H1 (cell line): ENCODE data around the gene IRF7. TPM values are rescaled to one million over a fixed set of nuclear protein-coding genes. Genes with fewer than 3 reads are reported as not detected.

ENCODE experiments used
- CTCF ChIA-PET: fragments of 300-600 bp; sonication (Branson Sonifier 250); formaldehyde crosslinking; loops from one replicate; lab custom pipeline; 2021; ENCODE audit not compliant: partially characterized antibody; lab: Charles Lee
- POLR2A ChIA-PET: fragments of 300-600 bp; sonication (Branson Sonifier 250); formaldehyde crosslinking; loops from one replicate; lab custom pipeline; 2021; ENCODE audit warnings: inconsistent platforms; ENCODE audit not compliant: partially characterized antibody; lab: Charles Lee
- DNase-seq, 2 experiments: peaks; one replicate each; pipeline versions ENCODE4 v3.0.0 to v3.0.0-alpha.2; 2010 to 2022; ENCODE audit warnings: low spot score in 2 of 2, low read depth in 1 of 2, mixed read lengths in 1 of 2
- FAIRE-seq: peaks from 2 replicates; lab custom pipeline; 2011; peaks lifted over from hg19 to GRCh38; lab: Jason Lieb, UNC
- H2AFZ ChIP-seq: 2 replicates; pipeline ENCODE4 v1.8.1; 2012; ENCODE audit warnings: low read length, inconsistent platforms
- H2AK5ac ChIP-seq: 2 replicates; pipeline ENCODE4 v1.6.1; 2013; ENCODE audit warnings: low read depth, low read length
- H2BK120ac ChIP-seq: replicated peaks from 2 replicates; pipeline ENCODE3; 2013; ENCODE audit warnings: low read depth, low read length, inconsistent platforms
- H2BK12ac ChIP-seq: 2 replicates; pipeline ENCODE4 v1.6.1; 2013; ENCODE audit warnings: low read depth, low read length
- H2BK15ac ChIP-seq: 2 replicates; pipeline ENCODE4 v1.6.1; 2013; ENCODE audit warnings: low read length
- H2BK20ac ChIP-seq: 2 replicates; pipeline ENCODE4 v1.6.1; 2013; ENCODE audit warnings: low read length
- H2BK5ac ChIP-seq: 2 replicates; pipeline ENCODE4 v1.6.1; 2013; ENCODE audit warnings: low read depth, low read length
- H3K14ac ChIP-seq: 2 replicates; pipeline ENCODE4 v1.6.1; 2013; ENCODE audit warnings: inconsistent platforms; ENCODE audit not compliant: insufficient read length
- H3K18ac ChIP-seq: 2 replicates; pipeline ENCODE4 v1.6.1; 2013; ENCODE audit warnings: low read length; ENCODE audit errors: extremely low read depth
- H3K23ac ChIP-seq: 2 replicates; pipeline ENCODE4 v1.6.1; 2013; ENCODE audit warnings: inconsistent platforms; ENCODE audit not compliant: insufficient read length
- H3K23me2 ChIP-seq: 2 replicates; pipeline ENCODE4 v1.6.1; 2013; ENCODE audit warnings: low read depth, low read length
- H3K27ac ChIP-seq: 2 replicates; pipeline ENCODE4 v1.6.1; 2011; ENCODE audit warnings: low read depth, low read length, inconsistent platforms
- H3K27me3 ChIP-seq, 4 experiments: replicated peaks in 1 of 4; 1 replicate in 1 of 4; 2 replicates in 3 of 4; pipeline versions ENCODE4 v1.6.1 to v1.8.1; 2011 to 2013; ENCODE audit warnings: low read length in 3 of 4, mild to moderate bottlenecking in 3 of 4, inconsistent platforms in 2 of 4, mixed read lengths in 2 of 4, moderate library complexity in 1 of 4; ENCODE audit not compliant: control insufficient read depth in 3 of 4, insufficient read depth in 3 of 4; ENCODE audit errors: extremely low read depth in 1 of 4
- H3K36me3 ChIP-seq, 4 experiments: 2 replicates each; pipeline versions ENCODE4 v1.6.1 to v1.8.1; 2011 to 2013; ENCODE audit warnings: mild to moderate bottlenecking in 4 of 4, low read length in 3 of 4, moderate library complexity in 2 of 4, control low read depth in 1 of 4, inconsistent platforms in 1 of 4; ENCODE audit not compliant: insufficient read depth in 4 of 4, control insufficient read depth in 2 of 4
- H3K4ac ChIP-seq: replicated peaks from 2 replicates; pipeline ENCODE3; 2013; ENCODE audit warnings: low read length, low read depth, mixed read lengths, inconsistent platforms; ENCODE audit not compliant: insufficient read length
- H3K4me1 ChIP-seq, 4 experiments: replicated peaks in 1 of 4; 1 replicate in 1 of 4; 2 replicates in 3 of 4; pipeline versions ENCODE4 v1.6.1 to v1.8.1; 2011 to 2013; ENCODE audit warnings: low read length in 3 of 4, inconsistent platforms in 2 of 4, mixed read lengths in 1 of 4; ENCODE audit not compliant: insufficient read depth in 4 of 4, control insufficient read depth in 3 of 4
- H3K4me2 ChIP-seq, 2 experiments: 2 replicates each; pipeline versions ENCODE4 v1.6.1 to v1.8.1; 2011 to 2013; ENCODE audit warnings: low read depth in 2 of 2, low read length in 2 of 2, control low read depth in 1 of 2, inconsistent platforms in 1 of 2, mild to moderate bottlenecking in 1 of 2; ENCODE audit not compliant: insufficient read depth in 1 of 2
- H3K4me3 ChIP-seq, 4 experiments: fragments of 200-600, 300-600 bp in 1 of 4; sonication (generic), shearing (Covaris generic), sonication (Bioruptor Twin) in 1 of 4; 2 replicates each; pipeline versions ENCODE4 v1.5.1 to v1.8.1; 2011 to 2016; ENCODE audit warnings: low read length in 4 of 4, low read depth in 3 of 4, control low read depth in 2 of 4, inconsistent platforms in 2 of 4, mild to moderate bottlenecking in 2 of 4, mixed read lengths in 1 of 4, moderate library complexity in 1 of 4; ENCODE audit not compliant: insufficient read depth in 2 of 4; ENCODE audit errors: extremely low read depth in 1 of 4
- H3K56ac ChIP-seq: replicated peaks from 2 replicates; pipeline ENCODE3; 2013; ENCODE audit warnings: low read depth, mild to moderate bottlenecking, mixed read lengths, low read length, inconsistent platforms; ENCODE audit not compliant: insufficient read length
- H3K79me1 ChIP-seq: 2 replicates; pipeline ENCODE4 v1.6.1; 2013; ENCODE audit warnings: low read depth, low read length, control low read depth
- H3K79me2 ChIP-seq, 2 experiments: 2 replicates each; pipeline versions ENCODE4 v1.6.1 to v1.8.1; 2012 to 2013; ENCODE audit warnings: low read length in 2 of 2, mild to moderate bottlenecking in 2 of 2, inconsistent platforms in 1 of 2; ENCODE audit not compliant: insufficient read depth in 2 of 2, control insufficient read depth in 1 of 2
- H3K9ac ChIP-seq, 4 experiments: replicated peaks in 1 of 4; 1 replicate in 1 of 4; 2 replicates in 3 of 4; pipeline versions ENCODE4 v1.6.1 to v1.8.1; 2011 to 2013; ENCODE audit warnings: low read depth in 3 of 4, low read length in 3 of 4, control low read depth in 2 of 4, mild to moderate bottlenecking in 2 of 4, moderate library complexity in 2 of 4, inconsistent platforms in 1 of 4; ENCODE audit errors: extremely low read depth in 1 of 4
- H3K9me3 ChIP-seq, 2 experiments: 2 replicates each; pipeline versions ENCODE4 v1.6.1 to v1.8.1; 2012 to 2013; ENCODE audit warnings: mild to moderate bottlenecking in 2 of 2, moderate library complexity in 2 of 2, control low read depth in 1 of 2, inconsistent platforms in 1 of 2, low read depth in 1 of 2, low read length in 1 of 2, mixed read lengths in 1 of 2; ENCODE audit not compliant: insufficient read depth in 2 of 2
- H4K20me1 ChIP-seq, 2 experiments: replicated peaks in 1 of 2; 2 replicates each; pipeline versions ENCODE3 to v1.8.1; 2011 to 2013; ENCODE audit warnings: inconsistent platforms in 2 of 2, low read length in 2 of 2, mild to moderate bottlenecking in 1 of 2; ENCODE audit not compliant: insufficient read depth in 2 of 2, control insufficient read depth in 1 of 2
- H4K5ac ChIP-seq: 2 replicates; pipeline ENCODE4 v1.6.1; 2013; ENCODE audit warnings: low read length, low read depth, mixed read lengths, inconsistent platforms; ENCODE audit not compliant: insufficient read length
- H4K8ac ChIP-seq: 2 replicates; pipeline ENCODE4 v1.8.0; 2013; ENCODE audit warnings: mild to moderate bottlenecking, moderate library complexity, low read length, inconsistent platforms; ENCODE audit not compliant: insufficient read depth; ENCODE audit errors: extremely low read depth
- H4K91ac ChIP-seq: replicated peaks from 2 replicates; pipeline ENCODE3; 2013; ENCODE audit warnings: low read length, mixed read lengths, inconsistent platforms; ENCODE audit not compliant: insufficient read length
- CREB1 ChIP-seq: IDR thresholded peaks from 2 replicates; pipeline ENCODE4 v1.6.1; 2012; ENCODE audit warnings: inconsistent platforms
- CTCF ChIP-seq, 3 experiments: IDR thresholded peaks; 1 replicate in 2 of 3; 2 replicates in 1 of 3; pipeline versions ENCODE4 v1.5.1 to v1.6.1; 2011; ENCODE audit warnings: low read length in 3 of 3, mild to moderate bottlenecking in 3 of 3, inconsistent platforms in 2 of 3, low read depth in 1 of 3, moderate library complexity in 1 of 3; ENCODE audit not compliant: insufficient read depth in 1 of 3; ENCODE audit errors: control extremely low read depth in 1 of 3
- PHF8 ChIP-seq: fragments of 200-600 bp; sonication (generic); conservative IDR thresholded peaks from 2 replicates; pipeline ENCODE4 v1.7.1; 2012; ENCODE audit warnings: low read depth, mild to moderate bottlenecking, inconsistent platforms, low read length, moderate library complexity
- RAD21 ChIP-seq, 2 experiments: IDR thresholded peaks in 1 of 2; conservative IDR thresholded peaks in 1 of 2; 2 replicates each; pipeline ENCODE4 v1.6.1; 2011; ENCODE audit warnings: low read depth in 2 of 2, low read length in 2 of 2, improper control_type of control experiment in 1 of 2, inconsistent platforms in 1 of 2, mild to moderate bottlenecking in 1 of 2, moderate library complexity in 1 of 2
- SIX5 ChIP-seq: IDR thresholded peaks from 2 replicates; pipeline ENCODE4 v1.6.1; 2011; ENCODE audit warnings: mild to moderate bottlenecking, low read depth, low read length
- TAF1 ChIP-seq: IDR thresholded peaks from 2 replicates; pipeline ENCODE4 v1.6.1; 2011; ENCODE audit warnings: mild to moderate bottlenecking, low read depth, low read length
- TAF7 ChIP-seq: optimal IDR thresholded peaks from 2 replicates; pipeline ENCODE3; 2011; ENCODE audit warnings: low read depth, mild to moderate bottlenecking, inconsistent platforms, low read length, moderate library complexity, borderline replicate concordance
- TBP ChIP-seq: IDR thresholded peaks from 2 replicates; pipeline ENCODE4 v1.6.1; 2011; ENCODE audit warnings: low read depth, low read length, improper control_type of control experiment
- TCF12 ChIP-seq: IDR thresholded peaks from 2 replicates; pipeline ENCODE4 v1.6.1; 2011; ENCODE audit warnings: low read depth, mild to moderate bottlenecking, low read length
- WGBS, 2 experiments: shearing (Covaris generic) in 1 of 2; methylation state at CpG; one replicate each; pipeline versions ENCODE4 v1.1.6 to v1.1.7; 2013 to 2015; ENCODE audit warnings: low lambda C conversion rate in 2 of 2, mixed read lengths in 2 of 2, inconsistent platforms in 1 of 2, low coverage in 1 of 2, missing lambda C conversion rate in 1 of 2; ENCODE audit not compliant: insufficient replicate concordance in 2 of 2, insufficient coverage in 1 of 2, insufficient read length in 1 of 2; ENCODE audit errors: extremely low coverage in 1 of 2, missing lambda C conversion rate in 1 of 2; 5-methylcytosine and 5-hydroxymethylcytosine counted together
- polyA plus RNA-seq, 7 experiments: library from polyadenylated mRNA; depleted of rRNA in 3 of 7; stranded (reverse) in 5 of 7; unstranded in 2 of 7; fragments of >200 nt in 5 of 7; fragments of 200-250 nt in 2 of 7; gene quantifications; 1 replicate in 5 of 7; 2 replicates in 1 of 7; 4 replicates in 1 of 7; pipeline versions ENCODE4 v1.2.1 to v1.2.3, GENCODE V29; 2011 to 2013; ENCODE audit warnings: missing spikeins in 2 of 7, mixed read lengths in 2 of 7
- total RNA-seq: library from RNA; stranded (reverse); fragmentation: NEBNext Ultra II Directional; extraction: Animal tissue kit (Norgen Biotek cat#: 25700); gene quantifications from 2 replicates; pipeline ENCODE4 v1.2.1, GENCODE V29; 2021

Gene IRF7
- total and polyA plus RNA-seq, 2 of the 8 experiments (the other 6 are each of a cell fraction or from before 2014, with no cell fraction given) = 9.1 to 9.6 TPM

GRCh38 chr11:573146-573759 lies 42.5 kb downstream of the IRF7 start:
- Histone ChIP-seq H3K23ac (no peak overlapping the region), H3K9ac (no peak overlapping the region), H4K91ac (peak overlapping the region; percentile 84), H3K36me3 (no peaks in the 10 kb centered on the region), H2AK5ac (peak overlapping the region; percentile 4; the same call in 1 of the 2 replicates), H2BK120ac (no peak overlapping the region), H4K20me1 (peaks cover 13 to 21% of the 10 kb centered on the region in 2 experiments), H3K14ac (no peak overlapping the region), H3K27me3 (peaks cover 8 to 17% (median 14%) of the 10 kb centered on the region in 4 experiments), H2BK15ac (peak overlapping the region; percentile 89), H3K18ac (no peak overlapping the region), H2BK5ac (no peak overlapping the region), H3K27ac (no peak overlapping the region), H3K79me1 (peaks cover 7% of the 10 kb centered on the region), H3K79me2 (peaks cover 15 to 16% of the 10 kb centered on the region in 2 experiments), H2BK20ac (peak overlapping the region; percentile 80; the same call in 1 of the 2 replicates), H3K4ac (peak overlapping the region; percentile 91), H4K5ac (no peak overlapping the region), H3K4me2 (no peak overlapping the region), H3K4me3 (no peak overlapping the region), H3K9me3 (no peaks in the 10 kb centered on the region), H2AFZ (no peak overlapping the region), H3K23me2 (peaks cover 15% of the 10 kb centered on the region), H3K56ac (no peak overlapping the region), H4K8ac (no peak overlapping the region), H2BK12ac (no peak overlapping the region), H3K4me1 (peaks cover 6 to 26% (median 16%) of the 10 kb centered on the region in 4 experiments)
- ChIA-PET CTCF (interaction anchor here (1.0 to 1.9 kb wide), 3 partner anchors 9 to 120 kb away, joined by 3 to 6 read pairs (median 3); no protein-coding TSS in a partner anchor), POLR2A (interaction anchor here (0.8 kb wide), 1 partner anchor 11 kb away, joined by 3 read pairs; no protein-coding TSS in a partner anchor)
- 93% methylated on average over 16 of the region's 16 CpGs; no CpG with 5 or more reads in 1 of the 2 experiments for WGBS, 2 experiments
- FAIRE-seq = no peak
- DNase-seq = no peak
- TF ChIP-seq TCF12 = no peak
- no peak for TF ChIP-seq PHF8
- TF ChIP-seq CREB1 = no peak
- no peak for TF ChIP-seq RAD21 (IDR thresholded peaks at IDR 0.05 in 1 of 2, conservative IDR thresholded peaks at IDR 0.05 in 1 of 2; ENCODE audit: low read depth in 2 of 2, low read length in 2 of 2)
- TF ChIP-seq TAF7 = no peak
- TF ChIP-seq SIX5 = no peak
- no peak for TF ChIP-seq CTCF (IDR thresholded peaks at IDR 0.05; ENCODE audit: control extremely low read depth in 1 of 3, insufficient read depth in 1 of 3, low read depth in 1 of 3, low read length in 3 of 3)
- no peak for TF ChIP-seq TBP
- TF ChIP-seq TAF1 = no peak
